Transverse colon (tissue), 4 donors: Measurements from ENCODE around the gene SNRPD1.

Experiments
- EP300 ChIP-seq: sonication (generic); formaldehyde crosslinking; IDR thresholded peaks from one replicate; pipeline ENCODE4 v1.6.1; 2017; ENCODE audit warnings: antibody characterized with exemption, low read depth
- POLR2A ChIP-seq: fragments of 450-650 bp; IDR thresholded peaks from one replicate; pipeline ENCODE4 v1.6.1; 2016; ENCODE audit warnings: antibody characterized with exemption, mild to moderate bottlenecking, moderate library complexity
- POLR2AphosphoS5 ChIP-seq, 3 donors: sonication (generic); formaldehyde crosslinking; IDR thresholded peaks; one replicate each; pipeline ENCODE4 v1.6.1; 2016; ENCODE audit warnings: antibody characterized with exemption in 3 of 3
- TF ChIP-seq, protein P1 (sequence below), 5 experiments: fragments of 200-600 bp in 3 of 5; fragments of 450-650 bp in 2 of 5; sonication (generic) in 3 of 5; IDR thresholded peaks; 1 replicate in 2 of 5; 2 replicates in 3 of 5; pipeline ENCODE4 v1.5.1; 2016 to 2017; ENCODE audit warnings: antibody characterized with exemption in 5 of 5, inconsistent platforms in 3 of 5, mild to moderate bottlenecking in 2 of 5, moderate library complexity in 1 of 5

DNA sequence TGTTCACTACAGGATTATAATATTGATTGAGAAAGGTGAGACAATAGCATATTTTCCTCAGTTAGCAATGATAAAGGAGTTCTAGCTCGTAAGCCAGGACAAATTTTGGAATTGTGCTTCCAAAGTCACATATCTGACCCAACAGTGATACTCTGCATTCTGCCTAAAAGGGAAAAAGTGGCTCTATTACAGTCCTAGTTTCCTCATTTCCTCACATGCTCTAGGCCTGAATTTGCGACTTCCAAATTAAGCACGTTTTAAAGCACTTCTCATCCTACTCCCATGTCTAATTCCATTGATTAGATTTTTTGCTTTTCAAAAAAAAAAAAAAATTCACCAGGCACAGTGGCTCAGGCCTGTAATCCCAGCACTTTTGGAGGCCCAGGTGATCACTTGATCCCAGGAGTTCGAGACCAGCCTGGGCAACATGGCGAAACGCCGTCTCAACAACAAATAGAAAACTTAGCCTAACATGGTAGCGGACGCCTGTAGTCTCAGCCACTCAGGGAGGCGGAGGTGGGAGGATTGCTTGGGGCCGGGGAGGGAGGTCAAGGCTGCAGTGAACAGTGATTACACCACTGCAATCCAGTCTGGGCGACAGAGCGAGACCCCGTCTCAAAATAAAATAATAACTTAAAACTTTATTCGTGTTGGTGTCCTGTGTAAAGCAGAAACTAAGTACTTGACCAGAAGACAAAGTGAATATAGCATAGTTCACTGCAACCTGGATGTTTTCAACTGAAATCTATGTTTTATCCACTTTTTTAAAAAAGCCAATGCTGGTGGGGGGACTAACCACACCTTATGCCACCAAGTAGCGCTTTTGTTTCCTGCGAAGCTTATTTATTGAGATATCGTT is 13.2 kb upstream of the SNRPD1 start:
- TF ChIP-seq, protein P1, sequence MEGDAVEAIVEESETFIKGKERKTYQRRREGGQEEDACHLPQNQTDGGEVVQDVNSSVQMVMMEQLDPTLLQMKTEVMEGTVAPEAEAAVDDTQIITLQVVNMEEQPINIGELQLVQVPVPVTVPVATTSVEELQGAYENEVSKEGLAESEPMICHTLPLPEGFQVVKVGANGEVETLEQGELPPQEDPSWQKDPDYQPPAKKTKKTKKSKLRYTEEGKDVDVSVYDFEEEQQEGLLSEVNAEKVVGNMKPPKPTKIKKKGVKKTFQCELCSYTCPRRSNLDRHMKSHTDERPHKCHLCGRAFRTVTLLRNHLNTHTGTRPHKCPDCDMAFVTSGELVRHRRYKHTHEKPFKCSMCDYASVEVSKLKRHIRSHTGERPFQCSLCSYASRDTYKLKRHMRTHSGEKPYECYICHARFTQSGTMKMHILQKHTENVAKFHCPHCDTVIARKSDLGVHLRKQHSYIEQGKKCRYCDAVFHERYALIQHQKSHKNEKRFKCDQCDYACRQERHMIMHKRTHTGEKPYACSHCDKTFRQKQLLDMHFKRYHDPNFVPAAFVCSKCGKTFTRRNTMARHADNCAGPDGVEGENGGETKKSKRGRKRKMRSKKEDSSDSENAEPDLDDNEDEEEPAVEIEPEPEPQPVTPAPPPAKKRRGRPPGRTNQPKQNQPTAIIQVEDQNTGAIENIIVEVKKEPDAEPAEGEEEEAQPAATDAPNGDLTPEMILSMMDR (IDR thresholded peaks at IDR 0.05) = no peak
- TF ChIP-seq POLR2AphosphoS5 (IDR thresholded peaks at IDR 0.05) = no peak
- TF ChIP-seq POLR2A = no peak
- TF ChIP-seq EP300 = no peak
